Thoracic aorta (tissue), 2 donors: ENCODE measurements around the gene OR51I2. TPM values are rescaled to one million over a fixed set of nuclear protein-coding genes. Genes with fewer than 3 reads are reported as not detected.

Experiments
- ATAC-seq: fragments of 150-250 bp; one replicate; pipeline ENCODE4 v1.8.0; 2017; ENCODE audit warnings: low read depth; ENCODE audit not compliant: insufficient number of reproducible peaks, low FRiP score
- DNase-seq: peaks from one replicate; pipeline ENCODE4 v3.0.0-alpha.2; 2020; ENCODE audit warnings: low spot score
- H3K27ac ChIP-seq, 2 donors: fragments of 200-600 bp; sonication (generic); 1 replicate in 1 of 2; 2 replicates in 1 of 2; pipeline ENCODE4 v1.5.1; 2016; ENCODE audit warnings: mild to moderate bottlenecking in 2 of 2, moderate library complexity in 2 of 2
- H3K27me3 ChIP-seq: fragments of 200-600 bp; sonication (generic); replicated peaks from 2 replicates; pipeline ENCODE4 v1.6.0; 2016; ENCODE audit warnings: mild to moderate bottlenecking; ENCODE audit not compliant: insufficient read depth
- H3K36me3 ChIP-seq: fragments of 200-600 bp; sonication (generic); one replicate; pipeline ENCODE4 v1.5.1; 2016
- H3K4me1 ChIP-seq, 2 donors: fragments of 200-600 bp; sonication (generic); 1 replicate in 1 of 2; 2 replicates in 1 of 2; pipeline versions ENCODE4 v1.5.1 to v1.6.0; 2016; ENCODE audit warnings: low read depth in 2 of 2, mild to moderate bottlenecking in 1 of 2; ENCODE audit not compliant: control insufficient read depth in 1 of 2
- H3K4me3 ChIP-seq: fragments of 200-600 bp; sonication (generic); 2 replicates; pipeline ENCODE4 v1.5.1; 2016; ENCODE audit warnings: mild to moderate bottlenecking
- H3K9me3 ChIP-seq: fragments of 200-600 bp; sonication (generic); 2 replicates; pipeline ENCODE4 v1.5.1; 2016
- total RNA-seq, 2 donors: library from RNA; depleted of rRNA; stranded (reverse); fragments of >200 nt; gene quantifications; one replicate each; pipeline versions ENCODE4 v1.1.0 to v1.2.3, GENCODE V29; 2016
- TF ChIP-seq, protein P1 (sequence below): fragments of 200-600 bp; sonication (generic); IDR thresholded peaks from one replicate; pipeline ENCODE4 v1.5.1; 2019; ENCODE audit warnings: antibody characterized with exemption

OR51I2 gene
- total RNA-seq, 2 donors from 2014 or later: not detected

DNA sequence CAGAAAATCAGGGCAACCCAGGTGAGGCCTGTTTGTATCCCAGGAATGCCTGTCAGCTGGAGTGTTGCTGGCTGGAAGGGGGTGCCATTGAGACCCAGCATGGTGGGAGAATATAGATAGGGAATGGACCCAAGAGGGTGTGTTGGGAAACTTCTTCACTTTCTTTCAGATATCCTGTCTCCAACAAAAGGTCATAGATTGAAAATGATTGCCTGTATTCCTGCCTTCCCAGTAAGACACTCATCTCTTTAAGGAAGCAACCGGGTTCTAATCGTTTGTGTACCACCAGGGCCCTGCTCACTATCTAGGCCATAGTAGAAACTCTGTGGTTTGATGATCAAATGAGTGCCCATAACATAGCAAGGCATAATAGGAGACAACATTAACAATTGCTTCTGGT is 7.7 kb upstream of the OR51I2 start, which contains the start of gene OR51I1:
Gene OR51I1, minus strand, starts transcription at position 101 of the 400 bp plus-strand sequence. Its CDS starts 0 bp downstream, at position 101.
- no peaks in the 10 kb centered on the region for H3K4me1 ChIP-seq
- no peak for ATAC-seq
- no peak within 1 kb of the TSS for H3K27ac ChIP-seq
- no peaks in the 10 kb centered on the region for H3K9me3 ChIP-seq
- DNase-seq: no peak
- no peaks in the 10 kb centered on the region for H3K27me3 ChIP-seq
- H3K36me3 ChIP-seq: no peaks in the 10 kb centered on the region
- TF ChIP-seq, protein P1, sequence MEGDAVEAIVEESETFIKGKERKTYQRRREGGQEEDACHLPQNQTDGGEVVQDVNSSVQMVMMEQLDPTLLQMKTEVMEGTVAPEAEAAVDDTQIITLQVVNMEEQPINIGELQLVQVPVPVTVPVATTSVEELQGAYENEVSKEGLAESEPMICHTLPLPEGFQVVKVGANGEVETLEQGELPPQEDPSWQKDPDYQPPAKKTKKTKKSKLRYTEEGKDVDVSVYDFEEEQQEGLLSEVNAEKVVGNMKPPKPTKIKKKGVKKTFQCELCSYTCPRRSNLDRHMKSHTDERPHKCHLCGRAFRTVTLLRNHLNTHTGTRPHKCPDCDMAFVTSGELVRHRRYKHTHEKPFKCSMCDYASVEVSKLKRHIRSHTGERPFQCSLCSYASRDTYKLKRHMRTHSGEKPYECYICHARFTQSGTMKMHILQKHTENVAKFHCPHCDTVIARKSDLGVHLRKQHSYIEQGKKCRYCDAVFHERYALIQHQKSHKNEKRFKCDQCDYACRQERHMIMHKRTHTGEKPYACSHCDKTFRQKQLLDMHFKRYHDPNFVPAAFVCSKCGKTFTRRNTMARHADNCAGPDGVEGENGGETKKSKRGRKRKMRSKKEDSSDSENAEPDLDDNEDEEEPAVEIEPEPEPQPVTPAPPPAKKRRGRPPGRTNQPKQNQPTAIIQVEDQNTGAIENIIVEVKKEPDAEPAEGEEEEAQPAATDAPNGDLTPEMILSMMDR: no peak
- H3K4me3 ChIP-seq: no peak within 1 kb of the TSS

DNA sequence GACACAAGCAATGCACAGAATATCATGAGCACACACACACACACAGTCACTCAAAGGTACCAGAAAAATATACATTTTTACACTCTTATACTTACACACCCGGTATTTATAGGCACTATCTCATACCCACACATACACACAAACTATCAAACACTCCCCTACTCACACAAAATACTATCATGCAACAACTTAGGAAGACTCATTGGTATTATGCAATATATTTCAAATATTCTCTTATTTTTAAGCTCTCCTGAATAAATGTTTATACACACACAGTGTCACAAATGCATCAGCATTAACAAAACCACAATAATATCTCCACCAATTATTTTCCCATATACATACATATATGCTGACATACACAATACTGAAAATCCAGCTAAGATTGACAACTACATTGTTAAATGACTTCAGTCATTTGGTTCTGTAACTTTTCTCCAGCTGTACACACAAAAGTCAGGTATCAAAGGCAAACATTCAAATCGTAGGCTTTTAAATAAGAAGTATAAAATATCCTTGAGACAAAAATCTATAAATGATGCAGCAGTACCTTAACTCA is 5.2 kb upstream of the OR51I2 start:
- no peak overlapping the region for H3K27ac ChIP-seq
- no peak for DNase-seq
- ATAC-seq: no peak
- no peaks in the 10 kb centered on the region for H3K36me3 ChIP-seq
- TF ChIP-seq, protein P1: no peak
- no peaks in the 10 kb centered on the region for H3K9me3 ChIP-seq
- H3K4me1 ChIP-seq: no peaks in the 10 kb centered on the region
- H3K27me3 ChIP-seq: no peaks in the 10 kb centered on the region
- H3K4me3 ChIP-seq: no peak overlapping the region

DNA sequence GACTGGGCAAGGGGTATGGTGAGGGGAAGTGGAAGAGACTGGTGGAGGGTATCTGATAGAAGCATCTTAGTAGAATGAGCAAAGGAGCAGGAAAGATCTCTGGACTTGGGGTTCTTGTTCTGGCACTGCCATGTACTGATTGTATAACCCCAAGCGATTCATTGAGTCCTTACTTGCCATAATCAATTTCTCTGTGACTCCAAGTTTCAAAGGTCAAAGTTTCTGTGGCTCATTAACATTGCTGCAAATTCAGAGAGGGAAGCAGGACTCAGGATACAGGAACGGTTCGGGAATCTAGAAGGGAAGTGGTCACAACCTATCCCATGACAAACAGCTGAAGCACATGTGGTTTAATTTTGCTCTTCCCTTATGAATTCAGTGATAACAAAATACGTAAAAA is 309 bp downstream of the OR51I2 start:
- H3K36me3 ChIP-seq: no peaks in the 10 kb centered on the region
- DNase-seq (no peak), ATAC-seq (no peak)
- TF ChIP-seq, protein P1: no peak
- no peaks in the 10 kb centered on the region for H3K9me3 ChIP-seq
- H3K27ac ChIP-seq: no peak overlapping the region
- no peaks in the 10 kb centered on the region for H3K27me3 ChIP-seq
- H3K4me1 ChIP-seq: no peaks in the 10 kb centered on the region
- no peak overlapping the region for H3K4me3 ChIP-seq

DNA sequence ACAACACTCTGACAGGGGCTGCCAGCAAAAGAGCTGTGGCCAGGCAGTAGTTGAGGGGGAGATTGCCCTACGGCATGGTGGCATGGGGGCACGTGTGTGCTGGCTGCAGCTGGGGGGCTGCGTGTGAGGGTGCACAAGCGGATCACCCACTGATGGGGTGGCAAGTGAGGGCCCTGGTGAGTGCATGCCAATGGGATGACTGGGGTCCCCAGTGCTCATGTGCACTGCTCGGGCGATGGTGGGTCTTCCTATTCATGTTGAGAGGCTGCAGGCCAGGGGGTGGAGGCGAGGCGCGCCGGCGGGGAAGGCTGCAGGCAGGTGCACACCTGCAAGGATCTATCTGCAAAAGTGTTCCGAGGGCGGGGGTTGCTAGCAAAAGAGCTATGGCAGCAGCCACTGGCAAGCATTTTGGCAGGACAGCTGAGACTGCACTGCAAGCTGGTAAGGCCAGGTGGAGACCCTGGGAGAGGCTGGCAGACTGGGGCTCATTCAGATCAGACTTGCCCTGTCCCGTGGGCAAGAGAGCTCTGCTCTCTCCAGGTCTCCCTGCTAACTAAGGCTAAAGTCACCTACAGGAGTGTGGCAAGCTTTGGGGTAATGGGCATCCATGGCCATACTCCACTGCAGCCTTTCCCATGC is 12.0 kb downstream of the OR51I2 start:
- no peak for DNase-seq
- H3K4me3 ChIP-seq: no peak overlapping the region
- H3K36me3 ChIP-seq: no peaks in the 10 kb centered on the region
- TF ChIP-seq, protein P1: no peak
- H3K9me3 ChIP-seq: no peaks in the 10 kb centered on the region
- no peaks in the 10 kb centered on the region for H3K27me3 ChIP-seq
- no peak overlapping the region for H3K27ac ChIP-seq
- no peaks in the 10 kb centered on the region for H3K4me1 ChIP-seq
- ATAC-seq: no peak

DNA sequence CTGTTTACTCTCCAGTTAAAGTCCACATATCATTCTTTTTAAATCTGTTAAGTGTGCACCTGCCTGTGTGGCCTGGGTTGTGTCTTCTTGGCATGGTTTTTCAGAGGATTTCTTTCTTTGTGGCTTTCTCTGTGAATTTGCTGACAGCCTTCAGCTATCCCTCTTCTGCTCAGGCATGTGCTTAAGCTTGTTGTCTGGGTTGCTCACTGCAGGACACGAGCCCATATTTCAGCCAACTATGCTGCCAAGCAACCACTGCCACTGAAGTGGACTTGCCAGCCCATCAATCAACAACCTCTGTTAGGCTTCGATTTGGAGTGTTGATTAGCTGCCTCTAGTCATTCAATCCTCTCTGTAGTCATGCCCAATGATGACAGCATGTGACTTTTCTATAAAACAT is 18.4 kb downstream of the OR51I2 start:
- no peaks in the 10 kb centered on the region for H3K9me3 ChIP-seq
- TF ChIP-seq, protein P1: no peak
- no peaks in the 10 kb centered on the region for H3K36me3 ChIP-seq
- ATAC-seq (no peak), DNase-seq (no peak)
- no peaks in the 10 kb centered on the region for H3K27me3 ChIP-seq
- H3K4me3 ChIP-seq: no peak overlapping the region
- no peaks in the 10 kb centered on the region for H3K4me1 ChIP-seq
- no peak overlapping the region for H3K27ac ChIP-seq
